Measurements from ENCODE around the gene COL18A1.
"Not testable (repeated sequence)": the region's sequence is repeated elsewhere in the genome, so short reads cannot be mapped to it uniquely, and the experiment has no call there.

DNA sequence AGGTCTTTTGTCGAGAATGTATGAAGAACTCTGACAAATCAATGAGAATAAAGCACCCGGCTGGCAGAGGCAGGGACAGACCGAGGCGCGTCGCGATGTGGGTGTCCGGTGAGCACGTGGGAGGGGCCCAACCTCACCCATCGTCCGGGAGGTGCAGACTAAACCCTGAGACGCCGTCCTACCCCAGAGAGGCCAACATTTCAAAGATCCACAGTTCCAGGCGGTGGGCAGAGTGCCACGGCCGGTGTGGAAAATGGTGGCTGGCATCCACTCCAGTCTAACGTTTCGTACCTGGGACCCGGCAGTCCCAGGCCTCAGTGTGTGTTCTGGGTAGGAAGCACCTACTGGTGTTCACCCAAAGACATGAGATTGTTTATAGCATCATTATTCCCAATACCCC is 41.7 kb upstream of the COL18A1 start:
- TF ChIP-seq, protein P1, sequence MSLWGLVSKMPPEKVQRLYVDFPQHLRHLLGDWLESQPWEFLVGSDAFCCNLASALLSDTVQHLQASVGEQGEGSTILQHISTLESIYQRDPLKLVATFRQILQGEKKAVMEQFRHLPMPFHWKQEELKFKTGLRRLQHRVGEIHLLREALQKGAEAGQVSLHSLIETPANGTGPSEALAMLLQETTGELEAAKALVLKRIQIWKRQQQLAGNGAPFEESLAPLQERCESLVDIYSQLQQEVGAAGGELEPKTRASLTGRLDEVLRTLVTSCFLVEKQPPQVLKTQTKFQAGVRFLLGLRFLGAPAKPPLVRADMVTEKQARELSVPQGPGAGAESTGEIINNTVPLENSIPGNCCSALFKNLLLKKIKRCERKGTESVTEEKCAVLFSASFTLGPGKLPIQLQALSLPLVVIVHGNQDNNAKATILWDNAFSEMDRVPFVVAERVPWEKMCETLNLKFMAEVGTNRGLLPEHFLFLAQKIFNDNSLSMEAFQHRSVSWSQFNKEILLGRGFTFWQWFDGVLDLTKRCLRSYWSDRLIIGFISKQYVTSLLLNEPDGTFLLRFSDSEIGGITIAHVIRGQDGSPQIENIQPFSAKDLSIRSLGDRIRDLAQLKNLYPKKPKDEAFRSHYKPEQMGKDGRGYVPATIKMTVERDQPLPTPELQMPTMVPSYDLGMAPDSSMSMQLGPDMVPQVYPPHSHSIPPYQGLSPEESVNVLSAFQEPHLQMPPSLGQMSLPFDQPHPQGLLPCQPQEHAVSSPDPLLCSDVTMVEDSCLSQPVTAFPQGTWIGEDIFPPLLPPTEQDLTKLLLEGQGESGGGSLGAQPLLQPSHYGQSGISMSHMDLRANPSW (CRISPR knock-in tag; IDR thresholded peaks at IDR 0.05), result not testable (repeated sequence)
- not testable (repeated sequence) for TF ChIP-seq POLR2A (conservative IDR thresholded peaks at IDR 0.05); BMI1 (IDR thresholded peaks at IDR 0.05; ENCODE audit: low read length); FOXA1 (IDR thresholded peaks at IDR 0.05; ENCODE audit: borderline replicate concordance)
